ENCODE data around the gene RRP36.

DNA sequence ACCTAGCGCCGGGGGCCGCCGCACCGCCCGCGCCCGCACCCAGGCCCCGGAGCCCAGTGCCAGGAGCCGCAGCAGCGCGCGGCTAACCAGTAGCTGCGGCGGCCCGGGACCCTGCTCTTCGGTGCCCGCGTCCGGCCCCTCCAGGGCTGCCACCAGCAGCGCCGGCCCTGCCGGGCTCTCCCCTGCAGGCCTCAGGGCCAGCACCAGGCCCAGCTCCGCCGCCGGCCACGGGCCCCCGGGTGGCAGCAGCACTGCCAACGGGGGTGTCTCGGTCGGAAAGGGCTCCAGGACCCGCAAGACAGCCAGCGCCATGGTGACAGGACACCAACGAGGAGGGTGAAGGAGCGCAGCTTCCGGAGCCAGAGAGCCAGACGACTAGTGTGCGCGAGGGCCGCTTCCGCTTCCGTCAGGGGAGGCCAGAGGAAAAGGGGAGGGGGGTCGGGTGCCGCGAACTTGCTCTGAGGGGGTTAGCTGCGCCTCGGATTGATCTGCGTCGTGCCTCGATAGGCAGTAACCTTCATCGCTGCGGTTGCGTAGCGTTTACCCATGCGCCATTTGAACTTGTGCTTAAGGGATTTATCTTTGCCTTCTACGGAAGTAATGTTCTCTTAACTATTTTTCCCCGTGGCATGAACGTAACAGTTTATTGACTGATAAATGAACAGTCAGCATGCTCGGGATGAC lies 42.4 kb upstream of the RRP36 start, which contains the start of gene PEX6:
- TF ChIP-seq SMC3 (conservative IDR thresholded peaks at IDR 0.05; ENCODE audit: poor library complexity) (peak; percentile 9), EP300 (conservative IDR thresholded peaks at IDR 0.05; ENCODE audit: poor library complexity, severe bottlenecking) (peak; percentile 37)
- TF ChIP-seq, protein P1, sequence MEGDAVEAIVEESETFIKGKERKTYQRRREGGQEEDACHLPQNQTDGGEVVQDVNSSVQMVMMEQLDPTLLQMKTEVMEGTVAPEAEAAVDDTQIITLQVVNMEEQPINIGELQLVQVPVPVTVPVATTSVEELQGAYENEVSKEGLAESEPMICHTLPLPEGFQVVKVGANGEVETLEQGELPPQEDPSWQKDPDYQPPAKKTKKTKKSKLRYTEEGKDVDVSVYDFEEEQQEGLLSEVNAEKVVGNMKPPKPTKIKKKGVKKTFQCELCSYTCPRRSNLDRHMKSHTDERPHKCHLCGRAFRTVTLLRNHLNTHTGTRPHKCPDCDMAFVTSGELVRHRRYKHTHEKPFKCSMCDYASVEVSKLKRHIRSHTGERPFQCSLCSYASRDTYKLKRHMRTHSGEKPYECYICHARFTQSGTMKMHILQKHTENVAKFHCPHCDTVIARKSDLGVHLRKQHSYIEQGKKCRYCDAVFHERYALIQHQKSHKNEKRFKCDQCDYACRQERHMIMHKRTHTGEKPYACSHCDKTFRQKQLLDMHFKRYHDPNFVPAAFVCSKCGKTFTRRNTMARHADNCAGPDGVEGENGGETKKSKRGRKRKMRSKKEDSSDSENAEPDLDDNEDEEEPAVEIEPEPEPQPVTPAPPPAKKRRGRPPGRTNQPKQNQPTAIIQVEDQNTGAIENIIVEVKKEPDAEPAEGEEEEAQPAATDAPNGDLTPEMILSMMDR (IDR thresholded peaks at IDR 0.05; ENCODE audit: poor library complexity, severe bottlenecking) = peak; percentile 42

Data from neural cell (in vitro differentiated cells).